ENCODE measurements around the gene FCHO1.
"Not testable (repeated sequence)": the region's sequence is repeated elsewhere in the genome, so short reads cannot be mapped to it uniquely, and the experiment has no call there.

The FCHO1 gene

GRCh38 chr19:17795495-17795856, 44.2 kb downstream of the FCHO1 start:
- no peak for DNase-seq (ENCODE audit: low read depth in 3 of 3)

- no peak for DNase-seq (ENCODE audit: low read depth in 3 of 3)
Measured at GRCh38 chr19:17796013-17796837, 44.9 kb downstream of the FCHO1 start.

DNA sequence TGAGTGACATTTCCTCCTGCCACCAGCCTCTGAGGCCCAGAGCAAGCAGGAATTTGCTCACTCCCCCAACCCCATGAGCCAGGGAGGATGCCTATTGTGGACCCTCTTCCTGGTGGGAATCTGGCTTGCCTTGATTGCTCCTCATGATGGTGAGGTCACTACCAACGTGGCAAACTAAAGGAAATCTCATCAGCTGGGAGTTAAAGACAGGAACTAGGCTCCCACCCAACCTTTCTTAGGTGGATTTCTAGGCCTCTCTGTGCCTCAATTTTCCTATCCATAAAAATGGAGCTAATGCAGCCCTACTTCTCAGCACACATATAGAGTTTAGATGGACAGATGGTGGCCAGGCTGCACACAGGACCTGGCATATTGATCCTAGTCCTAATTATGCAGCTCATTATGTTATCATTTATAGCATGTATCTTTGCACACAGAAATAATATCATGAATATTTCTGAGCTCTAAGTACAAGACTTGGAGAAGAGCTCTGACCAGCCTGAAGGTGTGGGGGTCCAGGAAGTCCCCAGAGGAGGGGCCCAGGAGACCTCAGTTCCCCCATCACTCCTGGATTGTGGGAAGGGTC, 45.7 kb downstream of the FCHO1 start:
- DNase-seq (ENCODE audit: low read depth in 3 of 3), result no peak

DNA sequence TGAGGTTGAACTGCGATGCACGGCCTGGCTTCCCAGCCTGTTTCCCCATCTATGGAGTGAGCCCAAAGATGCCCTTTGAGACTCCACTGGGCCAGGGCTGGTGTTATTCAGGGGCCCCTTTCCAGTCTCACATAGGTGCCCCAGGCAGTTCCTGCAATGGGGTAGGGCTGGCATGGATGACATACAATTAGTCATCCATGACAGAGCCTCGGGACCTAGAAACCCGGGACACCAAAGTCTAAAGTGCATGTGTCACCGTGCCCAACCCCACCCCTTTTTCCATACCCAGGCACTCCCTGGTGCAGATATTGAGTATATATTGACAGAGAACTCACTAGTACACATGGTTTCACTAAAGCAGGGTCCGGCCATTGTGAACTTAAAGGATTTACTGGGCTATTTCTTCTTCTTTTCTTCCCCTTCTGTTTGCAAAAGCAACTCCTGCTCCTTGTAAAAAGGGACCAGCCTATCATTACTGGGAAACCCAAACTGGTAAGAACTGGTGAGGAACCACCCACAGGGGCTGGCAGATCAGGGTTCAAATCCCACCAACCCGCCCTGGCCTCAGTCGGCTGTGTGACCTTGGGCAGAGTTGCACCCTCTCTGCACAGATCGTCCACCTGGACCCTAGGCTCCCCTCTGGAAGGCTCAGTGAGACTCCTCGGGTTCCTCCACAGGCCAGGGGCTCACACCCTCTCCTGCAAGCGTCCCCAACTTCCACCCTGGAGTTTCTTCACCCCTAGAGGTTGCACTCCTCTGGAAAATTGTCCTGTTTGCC, 46.3 kb downstream of the FCHO1 start:
- DNase-seq (ENCODE audit: low read depth in 3 of 3), result peak; percentile 46 to 75 (median 51)

DNA sequence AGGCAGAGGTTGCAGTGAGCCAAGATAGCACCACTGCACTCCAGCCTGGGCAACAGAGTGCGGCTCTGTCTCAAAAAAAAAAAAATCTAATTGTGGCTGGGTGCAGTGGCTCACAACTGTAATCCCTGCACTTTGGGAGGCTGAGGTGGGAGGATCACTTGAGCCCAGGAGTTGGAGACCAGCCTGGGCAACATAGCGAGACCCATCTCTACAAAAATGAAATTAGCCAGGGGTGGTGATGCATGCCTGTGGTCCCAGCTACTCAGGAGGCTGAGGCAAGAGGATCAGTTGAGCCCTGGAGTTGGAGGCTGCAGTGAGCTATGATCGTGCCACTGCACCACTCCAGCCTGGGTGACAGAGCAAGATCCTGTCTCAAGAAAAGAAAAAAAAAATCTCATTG, 47.3 kb downstream of the FCHO1 start:
- DNase-seq (ENCODE audit: low read depth in 3 of 3), result not testable (repeated sequence)

GRCh38 chr19:17802137-17802858, 51.0 kb downstream of the FCHO1 start:
- DNase-seq (ENCODE audit: low read depth in 3 of 3), result no peak

- DNase-seq (ENCODE audit: low read depth in 3 of 3), result no peak
Measured at GRCh38 chr19:17803264-17803896, 52.1 kb downstream of the FCHO1 start.

GRCh38 chr19:17805427-17805826, 54.1 kb downstream of the FCHO1 start:
- DNase-seq (ENCODE audit: low read depth in 3 of 3), result no peak

GRCh38 chr19:17806945-17807344, 55.7 kb downstream of the FCHO1 start:
- DNase-seq (ENCODE audit: low read depth in 3 of 3), result peak in 1 of 3 donors; percentile 16

DNA sequence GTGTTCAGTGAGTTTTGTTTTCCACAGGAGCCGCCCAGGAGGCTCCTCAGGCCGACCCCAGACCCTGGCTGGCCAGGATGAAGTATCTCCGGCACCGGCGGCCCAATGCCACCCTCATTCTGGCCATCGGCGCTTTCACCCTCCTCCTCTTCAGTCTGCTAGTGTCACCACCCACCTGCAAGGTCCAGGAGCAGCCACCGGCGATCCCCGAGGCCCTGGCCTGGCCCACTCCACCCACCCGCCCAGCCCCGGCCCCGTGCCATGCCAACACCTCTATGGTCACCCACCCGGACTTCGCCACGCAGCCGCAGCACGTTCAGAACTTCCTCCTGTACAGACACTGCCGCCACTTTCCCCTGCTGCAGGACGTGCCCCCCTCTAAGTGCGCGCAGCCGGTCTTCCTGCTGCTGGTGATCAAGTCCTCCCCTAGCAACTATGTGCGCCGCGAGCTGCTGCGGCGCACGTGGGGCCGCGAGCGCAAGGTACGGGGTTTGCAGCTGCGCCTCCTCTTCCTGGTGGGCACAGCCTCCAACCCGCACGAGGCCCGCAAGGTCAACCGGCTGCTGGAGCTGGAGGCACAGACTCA, 56.5 kb downstream of the FCHO1 start:
- no peak for DNase-seq (ENCODE audit: low read depth in 3 of 3)

- DNase-seq (ENCODE audit: low read depth in 3 of 3), result no peak
Measured at GRCh38 chr19:17811103-17811502, 59.8 kb downstream of the FCHO1 start.

DNA sequence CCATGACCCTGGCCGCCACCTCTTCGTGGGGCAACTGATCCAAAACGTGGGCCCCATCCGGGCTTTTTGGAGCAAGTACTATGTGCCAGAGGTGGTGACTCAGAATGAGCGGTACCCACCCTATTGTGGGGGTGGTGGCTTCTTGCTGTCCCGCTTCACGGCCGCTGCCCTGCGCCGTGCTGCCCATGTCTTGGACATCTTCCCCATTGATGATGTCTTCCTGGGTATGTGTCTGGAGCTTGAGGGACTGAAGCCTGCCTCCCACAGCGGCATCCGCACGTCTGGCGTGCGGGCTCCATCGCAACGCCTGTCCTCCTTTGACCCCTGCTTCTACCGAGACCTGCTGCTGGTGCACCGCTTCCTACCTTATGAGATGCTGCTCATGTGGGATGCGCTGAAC, 60.4 kb downstream of the FCHO1 start:
- DNase-seq (ENCODE audit: low read depth in 3 of 3), result no peak

DNA sequence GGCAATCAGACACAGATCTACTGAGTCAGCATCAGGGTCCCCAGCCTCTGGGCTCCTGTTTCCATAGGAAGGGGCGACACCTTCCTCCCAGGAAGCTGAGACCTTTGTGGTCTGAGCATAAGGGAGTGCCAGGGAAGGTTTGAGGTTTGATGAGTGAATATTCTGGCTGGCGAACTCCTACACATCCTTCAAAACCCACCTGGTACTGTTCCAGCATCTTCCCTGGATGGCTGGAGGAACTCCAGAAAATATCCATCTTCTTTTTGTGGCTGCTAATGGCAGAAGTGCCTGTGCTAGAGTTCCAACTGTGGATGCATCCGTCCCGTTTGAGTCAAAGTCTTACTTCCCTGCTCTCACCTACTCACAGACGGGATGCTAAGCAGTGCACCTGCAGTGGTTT, 60.8 kb downstream of the FCHO1 start:
- no peak for DNase-seq (ENCODE audit: low read depth in 3 of 3)

DNA sequence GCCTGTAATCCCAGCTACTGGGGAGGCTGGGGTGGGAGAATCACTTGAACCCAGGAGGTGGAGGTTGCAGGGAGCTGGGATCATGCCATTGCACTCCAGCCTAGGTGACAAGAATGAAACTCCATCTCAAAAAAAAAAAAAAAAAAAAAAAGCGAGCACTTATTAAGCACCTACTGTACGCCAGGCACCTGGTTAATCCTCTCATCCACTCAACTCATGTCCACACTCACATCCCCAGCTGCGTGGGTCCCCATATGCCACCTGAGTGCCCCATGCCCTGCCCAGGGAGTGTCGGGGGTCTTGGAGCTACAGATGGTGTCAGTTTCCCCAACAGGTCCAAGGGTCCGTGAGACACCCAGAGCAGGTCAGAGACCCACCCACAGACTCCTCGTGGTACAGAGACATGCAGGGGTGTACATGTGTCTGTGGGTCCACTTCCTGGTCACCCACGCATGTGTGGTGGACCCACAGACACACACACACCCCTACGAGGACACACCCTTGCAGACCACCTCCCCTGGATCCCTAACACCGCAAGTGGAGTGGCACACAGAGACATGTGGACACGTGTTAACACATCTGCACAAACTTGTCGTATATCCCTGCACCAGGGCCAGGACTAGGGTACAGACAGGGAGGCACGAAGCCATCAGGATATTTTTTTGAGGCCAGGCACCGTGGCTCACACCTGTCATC, 66.5 kb downstream of the FCHO1 start:
- no peak for DNase-seq (ENCODE audit: low read depth in 3 of 3)

GRCh38 chr19:17821190-17821589, 69.9 kb downstream of the FCHO1 start, which contains the start of gene INSL3:
Gene INSL3 (minus strand): TSS chr19:17821519. CDS start chr19:17821506, 13 bp downstream.
- no peak for DNase-seq (ENCODE audit: low read depth in 3 of 3)

DNA sequence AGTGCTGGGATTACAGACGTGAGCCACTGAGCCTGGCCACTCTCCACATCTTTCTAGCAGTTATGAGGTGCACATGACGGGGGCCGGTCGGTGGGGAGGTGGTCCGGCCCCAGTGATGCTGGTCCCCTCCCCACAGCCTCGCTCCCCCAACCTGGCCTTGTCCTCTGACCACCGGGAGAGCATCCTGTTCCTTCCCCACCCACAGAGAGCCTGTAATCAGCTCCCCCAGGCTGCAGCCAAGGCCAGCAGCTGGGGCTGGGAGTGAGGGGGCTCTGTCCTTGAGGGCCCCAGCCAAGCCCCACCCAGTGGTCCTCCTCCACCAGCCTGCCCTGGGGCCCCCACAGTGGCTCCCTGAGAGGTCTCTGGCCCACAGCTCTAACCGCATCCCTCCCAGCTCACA, 73.1 kb downstream of the FCHO1 start:
- DNase-seq (ENCODE audit: low read depth in 3 of 3), result no peak

GRCh38 chr19:17826508-17827056, 75.3 kb downstream of the FCHO1 start:
- no peak for DNase-seq (ENCODE audit: low read depth in 3 of 3)

GRCh38 chr19:17829855-17830566, 78.7 kb downstream of the FCHO1 start:
- DNase-seq (ENCODE audit: low read depth in 3 of 3), result no peak
